DND-41 (cell line): Measurements from ENCODE around the gene HOXA4.

Experiments
- ATAC-seq: fragments of 200-7000 bp; cut with Tn5 transposase; 3 replicates; pipeline ENCODE4 v1.9.1; 2021; ENCODE audit warnings: low read depth; ENCODE audit not compliant: insufficient read depth
- DNase-seq: peaks from one replicate; pipeline ENCODE4 v3.0.0-alpha.2; 2020
- H2AFZ ChIP-seq: 2 replicates; pipeline ENCODE4 v1.6.0; 2012; ENCODE audit warnings: low read depth, low read length
- H3K27ac ChIP-seq: 2 replicates; pipeline ENCODE4 v1.5.1; 2012; ENCODE audit warnings: low read length, inconsistent platforms
- H3K27me3 ChIP-seq: fragments of 200-600 bp; sonication (generic); 2 replicates; pipeline ENCODE4 v1.6.0; 2012; ENCODE audit warnings: low read length, mild to moderate bottlenecking, inconsistent platforms; ENCODE audit not compliant: insufficient read depth, poor library complexity
- H3K36me3 ChIP-seq: 2 replicates; pipeline ENCODE4 v1.5.1; 2012; ENCODE audit warnings: low read length, inconsistent platforms; ENCODE audit not compliant: insufficient read depth
- H3K4me1 ChIP-seq: 2 replicates; pipeline ENCODE4 v1.5.1; 2012; ENCODE audit warnings: mild to moderate bottlenecking, low read length; ENCODE audit not compliant: insufficient read depth
- H3K4me2 ChIP-seq: 2 replicates; pipeline ENCODE4 v1.6.0; 2012; ENCODE audit warnings: mild to moderate bottlenecking, moderate library complexity, low read length, inconsistent platforms; ENCODE audit not compliant: insufficient read depth
- H3K4me3 ChIP-seq, 2 experiments: fragments of 200-600 bp in 1 of 2; shearing (Covaris generic) in 1 of 2; 2 replicates each; pipeline ENCODE4 v1.5.1; 2012 to 2016; ENCODE audit warnings: inconsistent platforms in 2 of 2, low read length in 2 of 2, mild to moderate bottlenecking in 2 of 2, low read depth in 1 of 2, moderate library complexity in 1 of 2
- H3K79me2 ChIP-seq: 2 replicates; pipeline ENCODE4 v1.6.0; 2012; ENCODE audit warnings: low read length, inconsistent platforms; ENCODE audit not compliant: insufficient read depth
- H3K9ac ChIP-seq: 2 replicates; pipeline ENCODE4 v1.6.0; 2012; ENCODE audit warnings: low read depth, mild to moderate bottlenecking, inconsistent platforms, low read length, moderate library complexity
- H3K9me3 ChIP-seq: 2 replicates; pipeline ENCODE4 v1.5.1; 2012; ENCODE audit warnings: low read length, moderate library complexity, mild to moderate bottlenecking, inconsistent platforms; ENCODE audit not compliant: insufficient read depth, severe bottlenecking
- H4K20me1 ChIP-seq: 2 replicates; pipeline ENCODE4 v1.6.0; 2012; ENCODE audit warnings: low read length; ENCODE audit not compliant: insufficient read depth
- EZH2 ChIP-seq: IDR thresholded peaks from 3 replicates; pipeline ENCODE4 v1.6.1; 2012; ENCODE audit warnings: borderline replicate concordance, low read depth, mild to moderate bottlenecking, moderate library complexity, low read length, inconsistent platforms; ENCODE audit not compliant: severe bottlenecking
- TF ChIP-seq, protein P1 (sequence below): IDR thresholded peaks from 2 replicates; pipeline ENCODE4 v1.5.1; 2012; ENCODE audit warnings: borderline replicate concordance, low read length, moderate library complexity, mild to moderate bottlenecking; ENCODE audit not compliant: poor library complexity, severe bottlenecking; ENCODE audit errors: extremely low read depth

Gene HOXA4

GRCh38 chr7:27148031-27148755, 17.6 kb upstream of the HOXA4 start:
- H4K20me1 ChIP-seq = no peaks in the 10 kb centered on the region
- peak overlapping the region in 1 of 2 experiments; percentile 64; a peak in 1 of 4 replicates for H3K4me3 ChIP-seq
- H3K9me3 ChIP-seq = no peaks in the 10 kb centered on the region
- peak overlapping the region; percentile 73; the same call in 1 of the 2 replicates for H3K9ac ChIP-seq
- H3K4me2 ChIP-seq = peak overlapping the region; percentile 69
- H3K27me3 ChIP-seq = no peaks in the 10 kb centered on the region
- no peak overlapping the region for H2AFZ ChIP-seq
- H3K27ac ChIP-seq = peak overlapping the region; percentile 13; the same call in 1 of the 2 replicates
- peaks cover 9% of the 10 kb centered on the region; the same call in 1 of the 2 replicates for H3K36me3 ChIP-seq
- peaks cover 28% of the 10 kb centered on the region for H3K79me2 ChIP-seq
- peaks cover 28% of the 10 kb centered on the region for H3K4me1 ChIP-seq
- ATAC-seq (no peak), DNase-seq (no peak)
- TF ChIP-seq, protein P1, sequence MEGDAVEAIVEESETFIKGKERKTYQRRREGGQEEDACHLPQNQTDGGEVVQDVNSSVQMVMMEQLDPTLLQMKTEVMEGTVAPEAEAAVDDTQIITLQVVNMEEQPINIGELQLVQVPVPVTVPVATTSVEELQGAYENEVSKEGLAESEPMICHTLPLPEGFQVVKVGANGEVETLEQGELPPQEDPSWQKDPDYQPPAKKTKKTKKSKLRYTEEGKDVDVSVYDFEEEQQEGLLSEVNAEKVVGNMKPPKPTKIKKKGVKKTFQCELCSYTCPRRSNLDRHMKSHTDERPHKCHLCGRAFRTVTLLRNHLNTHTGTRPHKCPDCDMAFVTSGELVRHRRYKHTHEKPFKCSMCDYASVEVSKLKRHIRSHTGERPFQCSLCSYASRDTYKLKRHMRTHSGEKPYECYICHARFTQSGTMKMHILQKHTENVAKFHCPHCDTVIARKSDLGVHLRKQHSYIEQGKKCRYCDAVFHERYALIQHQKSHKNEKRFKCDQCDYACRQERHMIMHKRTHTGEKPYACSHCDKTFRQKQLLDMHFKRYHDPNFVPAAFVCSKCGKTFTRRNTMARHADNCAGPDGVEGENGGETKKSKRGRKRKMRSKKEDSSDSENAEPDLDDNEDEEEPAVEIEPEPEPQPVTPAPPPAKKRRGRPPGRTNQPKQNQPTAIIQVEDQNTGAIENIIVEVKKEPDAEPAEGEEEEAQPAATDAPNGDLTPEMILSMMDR = no peak
- no peak for TF ChIP-seq EZH2

- H3K4me3 ChIP-seq = peak within 1 kb of the TSS in 1 of 2 experiments; percentile 64; a peak in 1 of 4 replicates
- no peaks in the 10 kb centered on the region for H3K9me3 ChIP-seq
- H3K9ac ChIP-seq = peak within 1 kb of the TSS; percentile 73; the same call in 1 of the 2 replicates
- H2AFZ ChIP-seq = no peak within 1 kb of the TSS
- H3K27me3 ChIP-seq = no peaks in the 10 kb centered on the region
- peaks cover 13% of the 10 kb centered on the region for H3K36me3 ChIP-seq
- H3K27ac ChIP-seq = peak within 1 kb of the TSS; percentile 13; the same call in 1 of the 2 replicates
- H3K79me2 ChIP-seq = peaks cover 28% of the 10 kb centered on the region
- H3K4me1 ChIP-seq = peaks cover 28% of the 10 kb centered on the region
- no peak for DNase-seq
- no peak for TF ChIP-seq EZH2
- TF ChIP-seq, protein P1 = no peak
- H3K4me2 ChIP-seq = peak within 1 kb of the TSS; percentile 69
- no peak for ATAC-seq
- H4K20me1 ChIP-seq = no peaks in the 10 kb centered on the region
Measured at GRCh38 chr7:27147199-27148030, 16.9 kb upstream of the HOXA4 start, which contains the start of gene HOXA6. HOXA6 (minus strand) TSS chr7:27147774; CDS start chr7:27147749, 25 bp downstream.

- TF ChIP-seq, protein P1 = no peak
- TF ChIP-seq EZH2 = no peak
- Histone ChIP-seq H3K27ac (no peak overlapping the region), H3K4me1 (peaks cover 26% of the 10 kb centered on the region), H4K20me1 (no peaks in the 10 kb centered on the region), H3K4me3 (no peak overlapping the region), H3K27me3 (no peaks in the 10 kb centered on the region), H3K9me3 (no peaks in the 10 kb centered on the region), H3K4me2 (no peak overlapping the region), H3K9ac (no peak overlapping the region), H3K36me3 (peaks cover 13% of the 10 kb centered on the region), H2AFZ (no peak overlapping the region), H3K79me2 (peaks cover 28% of the 10 kb centered on the region)
- ATAC-seq (no peak), DNase-seq (no peak)
Measured at GRCh38 chr7:27146491-27147198, 16.1 kb upstream of the HOXA4 start.
